COLO668 (cell line): ENCODE measurements around the gene S100A8.

Experiments used
- DNase-seq: peaks from one replicate; lab custom pipeline; 2025; ENCODE audit not compliant: unreplicated experiment; lab: John Stamatoyannopoulos, UW

Gene S100A8

GRCh38 chr1:153363641-153364040 is 27.2 kb downstream of the S100A8 start:
- no peak for DNase-seq

DNA sequence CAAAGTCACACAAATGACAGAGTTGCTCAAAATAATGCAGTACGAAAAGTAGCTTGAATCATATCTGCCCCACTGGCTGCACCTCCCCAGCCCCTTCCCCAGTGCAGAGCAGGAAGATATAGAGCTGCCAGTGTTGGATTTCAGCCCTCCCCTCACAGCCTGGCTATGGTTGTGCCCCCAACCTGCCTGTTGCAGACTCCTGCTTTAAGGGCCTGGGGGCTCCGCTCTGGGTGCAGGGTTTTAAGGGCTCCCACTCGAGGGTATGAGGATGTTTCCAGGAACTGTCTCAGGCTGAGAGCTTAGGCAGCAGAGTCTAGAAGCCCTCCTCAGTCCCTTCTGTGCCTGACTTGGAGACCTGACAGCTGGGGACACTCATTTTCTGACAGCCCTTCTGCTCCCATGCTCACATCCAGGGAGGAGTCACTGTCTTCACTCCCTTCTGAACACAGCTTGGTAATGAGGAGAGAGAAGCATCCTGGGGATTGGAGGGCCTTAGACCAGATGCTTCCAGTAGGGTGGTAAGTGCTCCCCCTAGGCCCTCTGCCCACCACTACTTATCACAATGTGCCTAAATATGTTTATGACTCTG is 28.6 kb downstream of the S100A8 start:
- no peak for DNase-seq

DNA sequence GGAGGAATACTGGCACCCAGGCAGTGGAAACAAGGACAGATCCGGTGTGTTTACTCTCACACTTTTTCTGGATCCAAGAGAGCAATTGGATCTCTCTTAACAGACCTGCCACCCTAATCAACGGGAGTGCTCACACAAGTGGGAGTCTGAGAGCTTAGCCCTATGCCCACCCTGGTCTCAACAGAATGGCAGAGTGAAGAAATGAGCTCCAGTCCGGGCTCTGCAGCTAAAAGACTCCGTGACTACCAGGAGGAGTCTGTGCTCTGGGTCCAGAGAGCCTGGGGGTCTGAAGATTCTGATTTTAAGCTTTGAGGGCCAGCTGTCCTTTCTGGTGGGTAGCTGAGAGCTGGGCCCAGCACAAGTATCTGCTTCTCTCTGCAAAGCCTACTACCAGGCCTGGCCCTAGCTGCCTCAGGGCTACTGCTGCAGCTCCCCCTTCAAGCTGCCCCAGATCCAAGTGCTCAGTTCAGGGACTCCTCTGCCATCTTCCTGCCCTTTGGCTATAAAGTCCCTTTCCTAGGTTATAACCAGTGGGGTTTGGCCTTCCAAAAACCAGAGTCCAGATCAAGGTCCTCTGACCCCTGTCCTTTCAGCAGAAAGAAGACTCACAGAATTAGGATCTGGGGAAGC is 29.3 kb downstream of the S100A8 start:
- DNase-seq, result no peak

GRCh38 chr1:153360592-153361479 is 30.0 kb downstream of the S100A8 start:
- DNase-seq, result no peak

GRCh38 chr1:153360190-153360589 is 30.7 kb downstream of the S100A8 start:
- DNase-seq, result no peak

DNA sequence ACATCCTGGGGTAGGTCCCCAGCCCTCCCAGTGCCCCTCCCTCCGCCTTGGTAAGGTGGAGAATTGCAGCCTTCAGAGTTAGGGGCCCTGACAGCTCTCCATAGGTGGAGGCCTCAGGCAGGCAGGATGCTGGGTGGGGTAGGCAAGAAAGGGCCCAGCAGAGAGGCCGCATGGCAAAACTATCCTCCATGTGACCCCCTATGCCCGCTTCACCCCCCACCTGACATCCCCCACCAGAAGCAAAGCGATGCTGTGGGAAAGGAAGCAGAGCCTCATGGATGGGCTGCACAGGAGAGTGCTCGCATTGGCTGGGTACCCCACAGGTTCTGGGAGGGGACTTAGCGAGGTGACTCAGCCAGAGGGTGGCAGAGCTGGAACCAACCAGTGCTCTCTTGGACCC is 31.6 kb downstream of the S100A8 start:
- DNase-seq, result no peak

GRCh38 chr1:153358691-153358975 is 32.2 kb downstream of the S100A8 start:
- no peak for DNase-seq

GRCh38 chr1:153357853-153358690 is 32.8 kb downstream of the S100A8 start, which contains the start of gene S100A9:
TSS of gene S100A9 (plus strand) at chr1:153357854. CDS start at chr1:153358284, 430 bp downstream.
- no peak for DNase-seq

- DNase-seq, result no peak
These were observed 33.6 kb downstream of the S100A8 start for GRCh38 chr1:153357076-153357852.

GRCh38 chr1:153356392-153357075 is 34.3 kb downstream of the S100A8 start:
- no peak for DNase-seq

DNA sequence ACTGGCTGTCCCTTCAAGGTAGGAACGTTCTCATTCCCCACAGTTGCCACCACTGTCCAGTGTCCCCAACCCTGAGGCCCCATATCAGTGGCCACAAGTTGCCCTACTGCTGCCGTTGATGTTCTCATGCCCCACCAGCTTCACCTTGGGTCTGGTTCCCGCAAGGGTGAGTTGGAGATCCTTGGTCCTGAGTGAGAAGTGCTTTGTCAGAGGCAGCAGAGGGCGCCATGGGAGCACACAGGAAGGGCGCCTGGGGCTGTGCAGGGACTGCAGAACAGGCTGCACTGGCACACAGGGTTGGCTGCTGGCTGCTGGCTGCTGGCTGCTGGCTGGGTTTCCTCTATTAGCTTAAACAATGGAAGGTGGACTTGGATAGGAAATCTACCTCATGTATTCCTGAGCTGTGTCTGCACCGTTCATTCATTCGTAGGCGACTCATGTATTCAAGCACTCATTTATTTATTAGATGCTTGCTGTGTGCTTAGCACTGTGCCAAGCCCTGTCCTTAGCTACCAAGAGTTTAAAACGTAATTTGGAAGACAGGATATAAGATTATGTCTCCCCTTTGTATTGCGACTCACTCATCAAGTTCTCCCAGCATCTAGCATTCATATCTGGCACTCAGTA is 35.3 kb downstream of the S100A8 start:
- DNase-seq, result peak; percentile 78

GRCh38 chr1:153354515-153355193 is 36.2 kb downstream of the S100A8 start:
- no peak for DNase-seq

GRCh38 chr1:153353226-153353947 is 37.5 kb downstream of the S100A8 start:
- DNase-seq, result peak; percentile 24

DNA sequence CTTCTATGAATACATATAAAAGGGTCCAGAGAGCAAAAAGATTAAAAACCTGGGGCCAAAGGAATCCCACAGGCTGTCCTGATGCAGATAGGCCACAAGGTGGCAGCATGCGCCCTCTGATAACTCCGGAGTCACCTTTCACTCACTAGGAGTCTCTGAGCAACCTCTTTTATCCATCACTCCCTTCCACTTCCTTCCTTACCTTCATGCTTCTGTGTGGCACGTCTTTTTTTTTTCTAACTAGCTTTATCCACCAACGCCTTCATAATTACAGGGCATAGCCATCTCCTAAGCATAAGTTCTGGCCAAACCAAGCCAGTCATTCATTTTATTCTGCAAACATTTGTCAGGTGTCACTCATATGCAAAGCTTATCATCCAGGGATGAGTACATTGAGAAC is 38.4 kb downstream of the S100A8 start:
- DNase-seq, result peak; percentile 67

DNA sequence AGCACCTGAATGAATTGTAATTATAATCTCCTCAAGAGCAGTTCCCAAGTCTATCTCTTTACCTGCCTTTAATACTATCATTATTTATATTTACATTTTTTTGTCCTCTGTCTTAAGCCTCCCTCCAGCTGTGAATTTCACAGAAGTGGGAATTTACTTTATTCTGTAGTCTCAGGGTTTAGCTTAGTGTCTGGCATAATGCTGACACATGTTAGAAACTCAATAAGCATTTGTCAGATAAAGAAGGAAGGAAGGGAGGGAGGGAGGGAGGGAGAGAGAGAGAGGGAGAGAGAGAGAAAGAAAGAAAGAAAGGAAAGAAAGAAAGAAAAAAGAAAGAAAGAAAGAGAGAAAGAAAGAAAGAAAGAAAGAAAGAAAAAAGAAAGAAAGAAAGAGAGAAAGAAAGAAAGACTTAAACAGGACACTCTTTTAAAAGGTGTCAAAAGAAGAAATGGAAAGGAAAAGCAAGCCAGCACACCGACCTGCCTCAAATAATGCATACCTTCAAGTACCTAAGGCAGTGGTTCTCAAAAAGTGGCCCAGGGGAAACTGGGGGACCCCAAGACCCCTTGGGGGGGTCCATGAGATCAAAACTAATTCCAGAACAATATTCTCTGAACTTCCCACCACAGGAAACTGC is 40.4 kb downstream of the S100A8 start:
- DNase-seq, result no peak

DNA sequence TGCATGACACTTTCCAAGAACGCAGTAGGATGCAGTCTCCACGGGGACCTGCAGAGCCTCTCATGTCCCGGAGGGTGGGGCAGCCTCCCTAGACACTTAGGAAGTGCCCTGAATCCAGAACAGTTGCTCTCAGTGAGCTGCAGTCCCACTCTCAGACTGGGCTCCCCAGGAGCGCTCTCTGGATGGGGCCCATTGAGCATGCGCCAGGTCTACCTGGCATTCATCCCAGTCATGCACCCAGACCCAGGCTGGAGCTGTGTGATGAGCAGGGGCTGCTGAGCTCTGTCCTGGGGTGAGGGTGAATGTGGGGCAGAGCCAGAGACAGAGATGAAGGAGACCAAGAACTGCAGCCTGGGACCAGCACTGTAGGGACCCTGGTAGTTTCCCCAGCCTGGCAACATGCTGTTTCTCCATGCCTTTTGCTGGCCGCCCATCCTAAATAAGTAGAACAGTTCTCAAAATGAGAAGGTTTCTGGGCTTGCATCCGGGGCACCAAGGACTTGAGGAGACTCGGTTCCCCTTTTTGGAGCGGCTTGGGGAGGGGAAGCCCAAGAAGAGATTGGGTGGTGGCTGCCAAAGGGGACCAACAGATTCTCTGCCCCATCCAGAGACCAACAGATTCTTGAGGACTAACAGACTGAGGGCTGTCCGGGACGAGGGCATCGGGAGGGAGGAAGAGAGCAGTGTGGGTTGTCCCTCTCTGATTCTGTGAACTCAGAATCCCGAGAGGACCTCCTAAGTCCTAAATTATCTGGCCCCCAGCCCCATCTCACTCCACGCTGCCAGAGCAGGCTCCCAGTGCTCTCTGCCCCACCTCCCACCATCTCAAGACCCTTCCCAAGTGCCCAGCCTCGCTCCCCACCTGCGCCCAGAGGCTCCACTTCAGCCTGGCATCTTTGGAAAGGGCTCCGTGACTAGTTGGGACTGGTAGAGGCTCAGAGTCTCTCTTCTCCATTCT is 41.2 kb downstream of the S100A8 start:
- no peak for DNase-seq
